ENCODE results near the gene TMCC2. TPM values are rescaled to one million over a fixed set of nuclear protein-coding genes. Genes with fewer than 3 reads are reported as not detected.

The TMCC2 gene
- total RNA-seq, 1 donor from 2014 or later, result 0.53 TPM

Other genes starting within 250 kb of the TMCC2 start
- under 0.01 TPM in 1 of 2 replicates, not detected in the other for gene CNTN2, start 184.7 kb upstream of the TMCC2 start, total RNA-seq
- gene TMEM81, start 143.5 kb upstream of the TMCC2 start, total RNA-seq, result 1.6 and 1.7 TPM in 2 replicates
- gene RBBP5, start 106.0 kb upstream of the TMCC2 start, total RNA-seq, result 20.5 and 23.4 TPM in 2 replicates
- 11.3 and 13.7 TPM in 2 replicates for gene DSTYK, start 16.2 kb upstream of the TMCC2 start, total RNA-seq
- 3.9 and 9.9 TPM in 2 replicates for gene NUAK2, start 93.8 kb downstream of the TMCC2 start, total RNA-seq
- not detected in 2 replicates for gene KLHDC8A, start 129.0 kb downstream of the TMCC2 start, total RNA-seq
- gene LEMD1, start 194.1 kb downstream of the TMCC2 start, total RNA-seq, result 2.1 and 3.1 TPM in 2 replicates
- 0.77 and 0.79 TPM in 2 replicates for gene BLACAT1, start 228.1 kb downstream of the TMCC2 start, total RNA-seq